GM23338 (cell line): ENCODE data around the gene RPL21.

Experiments
- ETS1 ChIP-seq: IDR thresholded peaks from 2 replicates; pipeline ENCODE4 v1.6.1; 2016; ENCODE audit warnings: antibody characterized with exemption
- EZH2 ChIP-seq: fragments of 200-600 bp; sonication (generic); IDR thresholded peaks from one replicate; pipeline ENCODE4 v1.8.0; 2017; ENCODE audit warnings: antibody characterized with exemption, mild to moderate bottlenecking, low read depth; ENCODE audit not compliant: unreplicated experiment
- EZH2phosphoT487 ChIP-seq: fragments of 200-600 bp; sonication (generic); IDR thresholded peaks from one replicate; pipeline ENCODE4 v1.8.1; 2018; ENCODE audit warnings: antibody characterized with exemption; ENCODE audit not compliant: unreplicated experiment
- JUNB ChIP-seq: IDR thresholded peaks from one replicate; pipeline ENCODE4 v1.6.1; 2016; ENCODE audit warnings: antibody characterized with exemption; ENCODE audit not compliant: unreplicated experiment
- NANOG ChIP-seq: IDR thresholded peaks from 2 replicates; pipeline ENCODE4 v1.6.1; 2016; ENCODE audit warnings: antibody characterized with exemption, borderline replicate concordance
- POLR2AphosphoS5 ChIP-seq: IDR thresholded peaks from 2 replicates; pipeline ENCODE4 v1.6.1; 2016; ENCODE audit warnings: antibody characterized with exemption, low read depth
- REST ChIP-seq: IDR thresholded peaks from one replicate; pipeline ENCODE4 v1.6.1; 2018; ENCODE audit warnings: antibody characterized with exemption; ENCODE audit not compliant: unreplicated experiment
- STAT1 ChIP-seq: IDR thresholded peaks from one replicate; pipeline ENCODE4 v1.6.1; 2016; ENCODE audit warnings: antibody characterized with exemption; ENCODE audit not compliant: unreplicated experiment
- ZNF331 ChIP-seq: fragments of 250-450 bp; sonication (Bioruptor Pico); IDR thresholded peaks from 2 replicates; pipeline ENCODE4 v1.5.0; 2020; ENCODE audit warnings: low read depth, mild to moderate bottlenecking, moderate library complexity
- TF ChIP-seq, protein P1 (sequence below), 2 experiments: fragments of 200-600 bp in 1 of 2; sonication (generic) in 1 of 2; conservative IDR thresholded peaks; 2 replicates each; pipeline versions ENCODE4 v1.5.1 to v1.6.1; 2016 to 2017; ENCODE audit warnings: antibody characterized with exemption in 2 of 2, low read depth in 2 of 2, mild to moderate bottlenecking in 2 of 2, moderate library complexity in 1 of 2

GRCh38 chr13:27296496-27296895 lies 45.1 kb downstream of the RPL21 start:
- TF ChIP-seq, protein P1, sequence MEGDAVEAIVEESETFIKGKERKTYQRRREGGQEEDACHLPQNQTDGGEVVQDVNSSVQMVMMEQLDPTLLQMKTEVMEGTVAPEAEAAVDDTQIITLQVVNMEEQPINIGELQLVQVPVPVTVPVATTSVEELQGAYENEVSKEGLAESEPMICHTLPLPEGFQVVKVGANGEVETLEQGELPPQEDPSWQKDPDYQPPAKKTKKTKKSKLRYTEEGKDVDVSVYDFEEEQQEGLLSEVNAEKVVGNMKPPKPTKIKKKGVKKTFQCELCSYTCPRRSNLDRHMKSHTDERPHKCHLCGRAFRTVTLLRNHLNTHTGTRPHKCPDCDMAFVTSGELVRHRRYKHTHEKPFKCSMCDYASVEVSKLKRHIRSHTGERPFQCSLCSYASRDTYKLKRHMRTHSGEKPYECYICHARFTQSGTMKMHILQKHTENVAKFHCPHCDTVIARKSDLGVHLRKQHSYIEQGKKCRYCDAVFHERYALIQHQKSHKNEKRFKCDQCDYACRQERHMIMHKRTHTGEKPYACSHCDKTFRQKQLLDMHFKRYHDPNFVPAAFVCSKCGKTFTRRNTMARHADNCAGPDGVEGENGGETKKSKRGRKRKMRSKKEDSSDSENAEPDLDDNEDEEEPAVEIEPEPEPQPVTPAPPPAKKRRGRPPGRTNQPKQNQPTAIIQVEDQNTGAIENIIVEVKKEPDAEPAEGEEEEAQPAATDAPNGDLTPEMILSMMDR (conservative IDR thresholded peaks at IDR 0.05; ENCODE audit: low read depth in 2 of 2): no peak
- TF ChIP-seq EZH2phosphoT487: no peak
- TF ChIP-seq EZH2: no peak
- no peak for TF ChIP-seq REST
- no peak for TF ChIP-seq POLR2AphosphoS5
- TF ChIP-seq JUNB: no peak
- TF ChIP-seq ZNF331: no peak
- no peak for TF ChIP-seq NANOG
- no peak for TF ChIP-seq ETS1
- TF ChIP-seq STAT1: no peak
